ENCODE measurements around the gene E2F1.

The E2F1 gene

DNA sequence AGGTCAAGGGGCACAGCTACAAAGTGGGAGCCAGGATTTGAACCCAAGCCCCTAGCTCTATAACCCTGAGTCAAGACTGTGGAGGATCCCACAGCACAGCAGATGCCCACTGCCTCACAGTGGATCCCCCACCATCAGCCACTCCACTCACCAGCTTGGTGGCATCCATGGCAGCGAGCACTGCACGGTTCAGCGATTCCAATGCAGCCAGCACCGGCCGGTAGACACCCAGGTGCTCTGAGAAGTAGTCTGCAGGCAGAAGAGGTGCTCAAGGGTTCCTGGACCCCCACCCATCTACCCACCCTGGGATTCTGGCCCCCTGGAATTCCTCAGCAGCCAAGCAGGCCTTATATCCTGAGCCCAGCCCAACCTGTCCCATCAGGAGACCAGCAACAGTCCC lies 17.0 kb downstream of the E2F1 start:
- TF ChIP-seq, protein P1, sequence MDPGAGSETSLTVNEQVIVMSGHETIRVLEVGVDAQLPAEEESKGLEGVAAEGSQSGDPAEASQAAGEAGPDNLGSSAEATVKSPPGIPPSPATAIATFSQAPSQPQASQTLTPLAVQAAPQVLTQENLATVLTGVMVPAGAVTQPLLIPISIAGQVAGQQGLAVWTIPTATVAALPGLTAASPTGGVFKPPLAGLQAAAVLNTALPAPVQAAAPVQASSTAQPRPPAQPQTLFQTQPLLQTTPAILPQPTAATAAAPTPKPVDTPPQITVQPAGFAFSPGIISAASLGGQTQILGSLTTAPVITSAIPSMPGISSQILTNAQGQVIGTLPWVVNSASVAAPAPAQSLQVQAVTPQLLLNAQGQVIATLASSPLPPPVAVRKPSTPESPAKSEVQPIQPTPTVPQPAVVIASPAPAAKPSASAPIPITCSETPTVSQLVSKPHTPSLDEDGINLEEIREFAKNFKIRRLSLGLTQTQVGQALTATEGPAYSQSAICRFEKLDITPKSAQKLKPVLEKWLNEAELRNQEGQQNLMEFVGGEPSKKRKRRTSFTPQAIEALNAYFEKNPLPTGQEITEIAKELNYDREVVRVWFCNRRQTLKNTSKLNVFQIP (CRISPR knock-in tag; IDR thresholded peaks at IDR 0.05; ENCODE audit: borderline replicate concordance, low read depth): no peak
- no peak for TF ChIP-seq TOX (CRISPR knock-in tag; IDR thresholded peaks at IDR 0.05; ENCODE audit: borderline replicate concordance)
- TF ChIP-seq, protein P2, sequence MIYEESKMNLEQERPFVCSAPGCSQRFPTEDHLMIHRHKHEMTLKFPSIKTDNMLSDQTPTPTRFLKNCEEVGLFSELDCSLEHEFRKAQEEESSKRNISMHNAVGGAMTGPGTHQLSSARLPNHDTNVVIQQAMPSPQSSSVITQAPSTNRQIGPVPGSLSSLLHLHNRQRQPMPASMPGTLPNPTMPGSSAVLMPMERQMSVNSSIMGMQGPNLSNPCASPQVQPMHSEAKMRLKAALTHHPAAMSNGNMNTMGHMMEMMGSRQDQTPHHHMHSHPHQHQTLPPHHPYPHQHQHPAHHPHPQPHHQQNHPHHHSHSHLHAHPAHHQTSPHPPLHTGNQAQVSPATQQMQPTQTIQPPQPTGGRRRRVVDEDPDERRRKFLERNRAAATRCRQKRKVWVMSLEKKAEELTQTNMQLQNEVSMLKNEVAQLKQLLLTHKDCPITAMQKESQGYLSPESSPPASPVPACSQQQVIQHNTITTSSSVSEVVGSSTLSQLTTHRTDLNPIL (CRISPR knock-in tag; IDR thresholded peaks at IDR 0.05; ENCODE audit: low read depth): no peak
- TF ChIP-seq GLIS3 (CRISPR knock-in tag; IDR thresholded peaks at IDR 0.05): no peak
- no peak for TF ChIP-seq RARB (CRISPR knock-in tag; IDR thresholded peaks at IDR 0.05)
- TF ChIP-seq ZFP30 (CRISPR knock-in tag; IDR thresholded peaks at IDR 0.05): no peak
- TF ChIP-seq TCF4 (CRISPR knock-in tag; IDR thresholded peaks at IDR 0.05; ENCODE audit: borderline replicate concordance): no peak
- no peak for TF ChIP-seq ZNF565 (CRISPR knock-in tag; conservative IDR thresholded peaks at IDR 0.05; ENCODE audit: low read depth)
- TF ChIP-seq ZFP3 (CRISPR knock-in tag; IDR thresholded peaks at IDR 0.05): no peak
- TF ChIP-seq, protein P3, sequence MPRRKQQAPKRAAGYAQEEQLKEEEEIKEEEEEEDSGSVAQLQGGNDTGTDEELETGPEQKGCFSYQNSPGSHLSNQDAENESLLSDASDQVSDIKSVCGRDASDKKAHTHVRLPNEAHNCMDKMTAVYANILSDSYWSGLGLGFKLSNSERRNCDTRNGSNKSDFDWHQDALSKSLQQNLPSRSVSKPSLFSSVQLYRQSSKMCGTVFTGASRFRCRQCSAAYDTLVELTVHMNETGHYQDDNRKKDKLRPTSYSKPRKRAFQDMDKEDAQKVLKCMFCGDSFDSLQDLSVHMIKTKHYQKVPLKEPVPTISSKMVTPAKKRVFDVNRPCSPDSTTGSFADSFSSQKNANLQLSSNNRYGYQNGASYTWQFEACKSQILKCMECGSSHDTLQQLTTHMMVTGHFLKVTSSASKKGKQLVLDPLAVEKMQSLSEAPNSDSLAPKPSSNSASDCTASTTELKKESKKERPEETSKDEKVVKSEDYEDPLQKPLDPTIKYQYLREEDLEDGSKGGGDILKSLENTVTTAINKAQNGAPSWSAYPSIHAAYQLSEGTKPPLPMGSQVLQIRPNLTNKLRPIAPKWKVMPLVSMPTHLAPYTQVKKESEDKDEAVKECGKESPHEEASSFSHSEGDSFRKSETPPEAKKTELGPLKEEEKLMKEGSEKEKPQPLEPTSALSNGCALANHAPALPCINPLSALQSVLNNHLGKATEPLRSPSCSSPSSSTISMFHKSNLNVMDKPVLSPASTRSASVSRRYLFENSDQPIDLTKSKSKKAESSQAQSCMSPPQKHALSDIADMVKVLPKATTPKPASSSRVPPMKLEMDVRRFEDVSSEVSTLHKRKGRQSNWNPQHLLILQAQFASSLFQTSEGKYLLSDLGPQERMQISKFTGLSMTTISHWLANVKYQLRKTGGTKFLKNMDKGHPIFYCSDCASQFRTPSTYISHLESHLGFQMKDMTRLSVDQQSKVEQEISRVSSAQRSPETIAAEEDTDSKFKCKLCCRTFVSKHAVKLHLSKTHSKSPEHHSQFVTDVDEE (CRISPR knock-in tag; IDR thresholded peaks at IDR 0.05): no peak
- no peak for TF ChIP-seq ISL1 (CRISPR knock-in tag; IDR thresholded peaks at IDR 0.05)
- TF ChIP-seq ARNTL (CRISPR knock-in tag; IDR thresholded peaks at IDR 0.05; ENCODE audit: borderline replicate concordance, low read depth): no peak
- no peak for TF ChIP-seq ZNF70 (CRISPR knock-in tag; IDR thresholded peaks at IDR 0.05)
- TF ChIP-seq, protein P4, sequence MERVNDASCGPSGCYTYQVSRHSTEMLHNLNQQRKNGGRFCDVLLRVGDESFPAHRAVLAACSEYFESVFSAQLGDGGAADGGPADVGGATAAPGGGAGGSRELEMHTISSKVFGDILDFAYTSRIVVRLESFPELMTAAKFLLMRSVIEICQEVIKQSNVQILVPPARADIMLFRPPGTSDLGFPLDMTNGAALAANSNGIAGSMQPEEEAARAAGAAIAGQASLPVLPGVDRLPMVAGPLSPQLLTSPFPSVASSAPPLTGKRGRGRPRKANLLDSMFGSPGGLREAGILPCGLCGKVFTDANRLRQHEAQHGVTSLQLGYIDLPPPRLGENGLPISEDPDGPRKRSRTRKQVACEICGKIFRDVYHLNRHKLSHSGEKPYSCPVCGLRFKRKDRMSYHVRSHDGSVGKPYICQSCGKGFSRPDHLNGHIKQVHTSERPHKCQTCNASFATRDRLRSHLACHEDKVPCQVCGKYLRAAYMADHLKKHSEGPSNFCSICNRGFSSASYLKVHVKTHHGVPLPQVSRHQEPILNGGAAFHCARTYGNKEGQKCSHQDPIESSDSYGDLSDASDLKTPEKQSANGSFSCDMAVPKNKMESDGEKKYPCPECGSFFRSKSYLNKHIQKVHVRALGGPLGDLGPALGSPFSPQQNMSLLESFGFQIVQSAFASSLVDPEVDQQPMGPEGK (CRISPR knock-in tag; IDR thresholded peaks at IDR 0.05; ENCODE audit: borderline replicate concordance): no peak
- no peak for TF ChIP-seq CSDC2 (CRISPR knock-in tag; IDR thresholded peaks at IDR 0.05)
- no peak for TF ChIP-seq ZC3H10 (CRISPR knock-in tag; IDR thresholded peaks at IDR 0.05)
- no peak for TF ChIP-seq BACH2 (CRISPR knock-in tag; IDR thresholded peaks at IDR 0.05; ENCODE audit: borderline replicate concordance)
- TF ChIP-seq PPARA (CRISPR knock-in tag; IDR thresholded peaks at IDR 0.05; ENCODE audit: borderline replicate concordance): no peak
- no peak for TF ChIP-seq OSR1 (CRISPR knock-in tag; IDR thresholded peaks at IDR 0.05)
- no peak for TF ChIP-seq ZNF8 (CRISPR knock-in tag; IDR thresholded peaks at IDR 0.05)

DNA sequence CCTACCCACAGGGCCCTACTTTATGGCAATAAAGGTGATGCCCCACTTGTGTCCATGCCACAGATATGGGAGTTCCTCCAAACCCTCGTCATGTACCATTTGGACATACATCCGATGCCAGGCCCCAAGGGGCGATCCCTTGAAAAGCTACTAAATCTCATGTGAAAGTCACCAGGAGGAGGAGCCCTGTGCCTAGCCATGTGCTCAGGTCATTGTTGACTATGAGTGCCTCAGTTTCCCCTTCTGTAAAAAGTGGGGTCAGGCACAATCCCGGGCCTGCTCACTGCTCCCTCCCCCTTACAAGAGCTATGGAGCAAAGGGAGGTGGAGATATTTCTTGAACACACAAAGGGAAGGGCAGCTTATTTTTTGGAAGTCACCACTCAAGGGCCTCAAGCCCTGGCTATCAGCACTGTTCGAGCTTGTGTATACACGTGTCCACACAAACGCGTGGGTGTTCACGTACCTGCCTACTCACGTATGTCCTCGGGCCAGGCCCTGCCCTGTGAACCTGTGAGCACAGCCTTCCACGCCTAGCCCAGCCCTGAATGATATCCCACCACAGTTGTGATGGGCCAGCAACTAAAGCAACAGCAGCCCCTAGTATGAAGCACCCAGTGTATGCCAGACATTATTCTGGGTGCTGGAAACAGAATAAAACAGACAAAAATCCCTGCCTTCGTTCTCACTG lies 17.6 kb downstream of the E2F1 start:
- TF ChIP-seq, protein P4 (CRISPR knock-in tag; IDR thresholded peaks at IDR 0.05; ENCODE audit: borderline replicate concordance): no peak
- TF ChIP-seq ARNTL (CRISPR knock-in tag; IDR thresholded peaks at IDR 0.05; ENCODE audit: borderline replicate concordance, low read depth) (no peak), SNAI2 (CRISPR knock-in tag; IDR thresholded peaks at IDR 0.05) (no peak), ZNF565 (CRISPR knock-in tag; conservative IDR thresholded peaks at IDR 0.05; ENCODE audit: low read depth) (no peak), ESRRG (CRISPR knock-in tag; IDR thresholded peaks at IDR 0.05) (no peak), CSDC2 (CRISPR knock-in tag; IDR thresholded peaks at IDR 0.05) (no peak), OSR1 (CRISPR knock-in tag; IDR thresholded peaks at IDR 0.05) (no peak), PPARA (CRISPR knock-in tag; IDR thresholded peaks at IDR 0.05; ENCODE audit: borderline replicate concordance) (no peak), ZNF8 (CRISPR knock-in tag; IDR thresholded peaks at IDR 0.05) (no peak), ZFP3 (CRISPR knock-in tag; IDR thresholded peaks at IDR 0.05) (no peak), TCF4 (CRISPR knock-in tag; IDR thresholded peaks at IDR 0.05; ENCODE audit: borderline replicate concordance) (no peak), TOX (CRISPR knock-in tag; IDR thresholded peaks at IDR 0.05; ENCODE audit: borderline replicate concordance) (no peak)
- TF ChIP-seq, protein P2 (CRISPR knock-in tag; IDR thresholded peaks at IDR 0.05; ENCODE audit: low read depth): no peak
- TF ChIP-seq, protein P1 (CRISPR knock-in tag; IDR thresholded peaks at IDR 0.05; ENCODE audit: borderline replicate concordance, low read depth): no peak
- TF ChIP-seq, protein P3 (CRISPR knock-in tag; IDR thresholded peaks at IDR 0.05): no peak
- no peak for ATAC-seq

More for the DNA sequence above, 17.0 kb downstream of the E2F1 start:
- ATAC-seq: no peak

Measured in SK-N-SH treated with all-trans-retinoic acid at 6 μM for 48 hours (cell line).